ENCODE results near the gene SV2C. TPM values are rescaled to one million over a fixed set of nuclear protein-coding genes. Genes with fewer than 3 reads are reported as not detected.

Gene SV2C
- total RNA-seq, 1 experiment from 2014 or later = not detected

- H3K4me1 ChIP-seq (ENCODE audit: control insufficient read depth in 1 of 2, insufficient read depth in 2 of 2, low read length in 2 of 2) = no peaks in the 10 kb centered on the region
- no peak for ATAC-seq
- no peaks in the 10 kb centered on the region for H3K9me2 ChIP-seq (ENCODE audit: insufficient read depth)
- no peak overlapping the region for H3K4me3 ChIP-seq (replicated peaks in 1 of 2; ENCODE audit: low read depth in 1 of 2, low read length in 2 of 2)
- no TSS peak for BruUV-seq (replicated peaks)
- no peaks in the 10 kb centered on the region for H3K79me2 ChIP-seq (ENCODE audit: insufficient read depth, low read length)
- H3K36me3 ChIP-seq (ENCODE audit: control insufficient read depth in 1 of 2, insufficient read depth in 2 of 2, low read length in 2 of 2) = no peaks in the 10 kb centered on the region
- no peak for DNase-seq (ENCODE audit: low read depth, low spot score)
- intact Hi-C loops (cut with micrococcal nuclease) = no loop called here
- H3K9ac ChIP-seq (ENCODE audit: low read length) = no peak overlapping the region
- H4K20me1 ChIP-seq (ENCODE audit: insufficient read depth) = no peaks in the 10 kb centered on the region
- TF ChIP-seq MAX (IDR thresholded peaks at IDR 0.05) (no peak), RAD21 (IDR thresholded peaks at IDR 0.05; ENCODE audit: low read depth) (no peak), POLR2A (IDR thresholded peaks at IDR 0.05; ENCODE audit: borderline replicate concordance, extremely low read depth, insufficient read depth, insufficient read length) (no peak), EGR1 (IDR thresholded peaks at IDR 0.05; ENCODE audit: low read depth) (no peak)
- H2AFZ ChIP-seq (ENCODE audit: low read depth, low read length, poor library complexity, severe bottlenecking) = no peak overlapping the region
- no peaks in the 10 kb centered on the region for H3K9me3 ChIP-seq (ENCODE audit: control insufficient read depth in 1 of 2, insufficient read depth in 1 of 2, low read depth in 1 of 2, low read length in 2 of 2)
- ChIA-PET POLR2A (no interaction called here), RAD21 (ENCODE audit: low non-redundant PET in 1 of 2, low total read pairs in 2 of 2, uncharacterized antibody in 2 of 2, unreplicated experiment in 2 of 2) (no interaction called here), CTCF (no interaction called here)
- H3K27ac ChIP-seq (ENCODE audit: low read depth, low read length) = no peak overlapping the region
- H3K27me3 ChIP-seq (ENCODE audit: insufficient read depth, low read length) = peaks cover 13% of the 10 kb centered on the region; the same call in 1 of the 2 replicates
- H3K4me2 ChIP-seq (ENCODE audit: low read length) = no peak overlapping the region
Measured at GRCh38 chr5:76169146-76169905, 86.1 kb downstream of the SV2C start.

- Histone ChIP-seq H3K36me3 (ENCODE audit: control insufficient read depth in 1 of 2, insufficient read depth in 2 of 2, low read length in 2 of 2) (no peaks in the 10 kb centered on the region), H3K4me3 (replicated peaks in 1 of 2; ENCODE audit: low read depth in 1 of 2, low read length in 2 of 2) (no peak overlapping the region), H3K4me2 (ENCODE audit: low read length) (no peak overlapping the region), H3K9ac (ENCODE audit: low read length) (no peak overlapping the region), H3K9me3 (ENCODE audit: control insufficient read depth in 1 of 2, insufficient read depth in 1 of 2, low read depth in 1 of 2, low read length in 2 of 2) (no peaks in the 10 kb centered on the region), H2AFZ (ENCODE audit: low read depth, low read length, poor library complexity, severe bottlenecking) (no peak overlapping the region), H3K27ac (ENCODE audit: low read depth, low read length) (no peak overlapping the region), H4K20me1 (ENCODE audit: insufficient read depth) (no peaks in the 10 kb centered on the region), H3K9me2 (ENCODE audit: insufficient read depth) (no peaks in the 10 kb centered on the region), H3K79me2 (ENCODE audit: insufficient read depth, low read length) (no peaks in the 10 kb centered on the region), H3K4me1 (ENCODE audit: control insufficient read depth in 1 of 2, insufficient read depth in 2 of 2, low read length in 2 of 2) (no peaks in the 10 kb centered on the region), H3K27me3 (ENCODE audit: insufficient read depth, low read length) (0 out of 2 replicates have a peak, but pooled peaks cover 6% of the 10 kb centered on the region)
- ChIA-PET RAD21 (ENCODE audit: low non-redundant PET in 1 of 2, low total read pairs in 2 of 2, uncharacterized antibody in 2 of 2, unreplicated experiment in 2 of 2) (no interaction called here), POLR2A (no interaction called here), CTCF (interaction anchor here (1.4 to 2.7 kb wide), 8 partner anchors 8 to 288 kb away, joined by 4 to 27 read pairs (median 11); no protein-coding TSS in a partner anchor)
- no peak for ATAC-seq
- DNase-seq (ENCODE audit: low read depth, low spot score) = no peak
- TF ChIP-seq SIN3A (IDR thresholded peaks at IDR 0.05; ENCODE audit: low read depth) = no peak
- no peak for TF ChIP-seq EGR1 (IDR thresholded peaks at IDR 0.05; ENCODE audit: low read depth)
- no peak for TF ChIP-seq FOSL1 (IDR thresholded peaks at IDR 0.05; ENCODE audit: low read depth)
- TF ChIP-seq SRF (IDR thresholded peaks at IDR 0.05; ENCODE audit: low read depth) = no peak
- no peak for TF ChIP-seq CTCF (IDR thresholded peaks at IDR 0.05 in 2 of 3, conservative IDR thresholded peaks at IDR 0.05 in 1 of 3; ENCODE audit: borderline replicate concordance in 1 of 3, insufficient read depth in 1 of 3, low read depth in 2 of 3, low read length in 2 of 3)
- no peak for TF ChIP-seq TCF7L2 (IDR thresholded peaks at IDR 0.05; ENCODE audit: borderline replicate concordance, extremely low read depth, insufficient read depth, insufficient read length)
- TF ChIP-seq EZH2phosphoT487 (IDR thresholded peaks at IDR 0.05; ENCODE audit: borderline replicate concordance) = no peak
- no peak for TF ChIP-seq POLR2A (IDR thresholded peaks at IDR 0.05; ENCODE audit: borderline replicate concordance, extremely low read depth, insufficient read depth, insufficient read length)
- no peak for TF ChIP-seq RAD21 (IDR thresholded peaks at IDR 0.05; ENCODE audit: low read depth)
- no peak for TF ChIP-seq ELF1 (IDR thresholded peaks at IDR 0.05; ENCODE audit: borderline replicate concordance, low read depth)
- TF ChIP-seq ATF3 (IDR thresholded peaks at IDR 0.05) = no peak
- BruUV-seq (replicated peaks) = no TSS peak
- intact Hi-C loops (cut with micrococcal nuclease) = no loop called here
Measured at GRCh38 chr5:76174101-76174500, 90.9 kb downstream of the SV2C start.

All from HCT116 (cell line).